Esophagus (tissue), 2 donors: Measurements from ENCODE around the gene PPP2R2C. TPM values are rescaled to one million over a fixed set of nuclear protein-coding genes. Genes with fewer than 3 reads are reported as not detected.
A peak's percentile ranks its signal among the peaks of the same experiment; 100 is the strongest.

Source experiments
- H3K27ac ChIP-seq, 2 donors: one replicate each; pipeline ENCODE4 v1.5.1; 2013; ENCODE audit warnings: low read depth in 2 of 2, mild to moderate bottlenecking in 2 of 2, inconsistent platforms in 1 of 2, low read length in 1 of 2, moderate library complexity in 1 of 2
- H3K27me3 ChIP-seq, 2 donors: one replicate each; pipeline ENCODE4 v1.6.1; 2013; ENCODE audit warnings: low read length in 2 of 2, control low read depth in 1 of 2, mild to moderate bottlenecking in 1 of 2; ENCODE audit not compliant: insufficient read depth in 2 of 2, control insufficient read depth in 1 of 2
- H3K36me3 ChIP-seq, 2 donors: one replicate each; pipeline ENCODE4 v1.6.1; 2013; ENCODE audit warnings: low read length in 1 of 2; ENCODE audit not compliant: control insufficient read depth in 2 of 2, insufficient read depth in 2 of 2
- H3K4me1 ChIP-seq, 2 donors: one replicate each; pipeline ENCODE4 v1.6.1; 2013; ENCODE audit warnings: low read length in 1 of 2; ENCODE audit not compliant: control insufficient read depth in 2 of 2, insufficient read depth in 2 of 2
- H3K4me3 ChIP-seq, 2 donors: one replicate each; pipeline ENCODE4 v1.5.1; 2013; ENCODE audit warnings: low read length in 2 of 2, mild to moderate bottlenecking in 2 of 2, low read depth in 1 of 2, moderate library complexity in 1 of 2
- H3K9me3 ChIP-seq, 2 donors: one replicate each; pipeline ENCODE4 v1.6.1; 2013; ENCODE audit warnings: mild to moderate bottlenecking in 2 of 2, low read depth in 1 of 2, low read length in 1 of 2, moderate library complexity in 1 of 2; ENCODE audit not compliant: control insufficient read depth in 2 of 2, insufficient read depth in 1 of 2
- WGBS, 2 donors: extraction: QIAGEN DNeasy Blood & Tissue Kit; methylation state at CpG; one replicate each; pipeline ENCODE4 v1.1.7; 2013; 5-methylcytosine and 5-hydroxymethylcytosine counted together
- polyA plus RNA-seq, 2 donors: library from polyadenylated mRNA; stranded (reverse); fragments of 200-250 nt; gene quantifications; one replicate each; pipeline ENCODE4 v1.2.3, GENCODE V29; 2013
- donor health status: healthy with polysubstance abuse.
- donor health status: Bipolar disorder and iron deficiency.

Gene PPP2R2C
- polyA plus RNA-seq, 2 donors: 23.2 to 26.7 TPM

- 85 to 88% methylated on average over 6 of the region's 6 CpGs for WGBS, 2 donors
- no peak overlapping the region for H3K27ac ChIP-seq
- peaks cover 4 to 15% of the 10 kb centered on the region in 2 donors for H3K36me3 ChIP-seq
- H3K9me3 ChIP-seq: peaks cover 3 to 6% of the 10 kb centered on the region in 2 donors
- H3K4me3 ChIP-seq: no peak overlapping the region
- H3K27me3 ChIP-seq: no peaks in the 10 kb centered on the region
- peaks cover 0 to 3% of the 10 kb centered on the region in 2 donors for H3K4me1 ChIP-seq
Measured at GRCh38 chr4:6320663-6321062, 151.8 kb downstream of the PPP2R2C start.

- Histone ChIP-seq H3K4me3 (no peak overlapping the region), H3K9me3 (peaks cover 3 to 6% of the 10 kb centered on the region in 2 donors), H3K27me3 (no peaks in the 10 kb centered on the region), H3K4me1 (no peaks in the 10 kb centered on the region), H3K36me3 (peaks cover 4 to 15% of the 10 kb centered on the region in 2 donors), H3K27ac (no peak overlapping the region)
- 83 to 87% methylated on average over 11 to 12 of the region's 12 CpGs for WGBS, 2 donors
Measured at GRCh38 chr4:6319530-6320150, 152.8 kb downstream of the PPP2R2C start.

- WGBS, 2 donors: 79 to 87% methylated on average over 10 to 12 of the region's 12 CpGs
- H3K36me3 ChIP-seq: peaks cover 4 to 13% of the 10 kb centered on the region in 2 donors
- H3K27me3 ChIP-seq: no peaks in the 10 kb centered on the region
- no peak overlapping the region for H3K4me3 ChIP-seq
- H3K9me3 ChIP-seq: peaks cover 3 to 6% of the 10 kb centered on the region in 2 donors
- H3K4me1 ChIP-seq: peaks cover 0 to 6% of the 10 kb centered on the region in 2 donors
- no peak overlapping the region for H3K27ac ChIP-seq
Measured at GRCh38 chr4:6318206-6318605, 154.2 kb downstream of the PPP2R2C start.

- no peak overlapping the region for H3K4me3 ChIP-seq
- peaks cover 0 to 3% of the 10 kb centered on the region in 2 donors for H3K9me3 ChIP-seq
- WGBS, 2 donors: 68 to 72% methylated on average over 6 of the region's 6 CpGs
- H3K4me1 ChIP-seq: peaks cover 0 to 6% of the 10 kb centered on the region in 2 donors
- peaks cover 4 to 5% of the 10 kb centered on the region in 2 donors for H3K36me3 ChIP-seq
- H3K27me3 ChIP-seq: no peaks in the 10 kb centered on the region
- H3K27ac ChIP-seq: no peak overlapping the region
Measured at GRCh38 chr4:6316461-6317003, 155.9 kb downstream of the PPP2R2C start.

- no peak overlapping the region for H3K27ac ChIP-seq
- no peaks in the 10 kb centered on the region for H3K9me3 ChIP-seq
- H3K36me3 ChIP-seq: no peaks in the 10 kb centered on the region
- H3K4me3 ChIP-seq: no peak overlapping the region
- H3K4me1 ChIP-seq: peaks cover 0 to 8% of the 10 kb centered on the region in 2 donors
- 72 to 77% methylated on average over 6 of the region's 6 CpGs for WGBS, 2 donors
- H3K27me3 ChIP-seq: peaks cover 0 to 4% of the 10 kb centered on the region in 2 donors
Measured at GRCh38 chr4:6313216-6313615, 159.2 kb downstream of the PPP2R2C start.

- H3K27ac ChIP-seq: no peak overlapping the region
- 87% methylated on average over 7 of the region's 7 CpGs for WGBS, 2 donors
- H3K4me3 ChIP-seq: no peak overlapping the region
Measured at GRCh38 chr4:6309777-6310176, 162.6 kb downstream of the PPP2R2C start.

GRCh38 chr4:6308899-6309643, 163.3 kb downstream of the PPP2R2C start:
- 6 to 9% methylated on average over 61 to 65 of the region's 65 CpGs for WGBS, 2 donors
- Histone ChIP-seq H3K27me3 (peaks cover 0 to 4% of the 10 kb centered on the region in 2 donors), H3K4me1 (peaks cover 0 to 5% of the 10 kb centered on the region in 2 donors), H3K36me3 (peaks cover 0 to 4% of the 10 kb centered on the region in 2 donors), H3K4me3 (peak overlapping the region; percentile 18 to 40), H3K27ac (no peak overlapping the region), H3K9me3 (no peaks in the 10 kb centered on the region)

More at GRCh38 chr4:6309777-6310176, 162.6 kb downstream of the PPP2R2C start:
- Histone ChIP-seq H3K36me3 (no peaks in the 10 kb centered on the region), H3K9me3 (no peaks in the 10 kb centered on the region), H3K4me1 (peaks cover 0 to 8% of the 10 kb centered on the region in 2 donors), H3K27me3 (peaks cover 0 to 4% of the 10 kb centered on the region in 2 donors)

GRCh38 chr4:6307891-6308290, 164.5 kb downstream of the PPP2R2C start:
- Histone ChIP-seq H3K27ac (no peak overlapping the region), H3K9me3 (no peaks in the 10 kb centered on the region), H3K4me3 (no peak overlapping the region), H3K36me3 (peaks cover 0 to 10% of the 10 kb centered on the region in 2 donors), H3K27me3 (peaks cover 0 to 4% of the 10 kb centered on the region in 2 donors), H3K4me1 (peaks cover 0 to 2% of the 10 kb centered on the region in 2 donors)
- 73 to 80% methylated on average over 8 of the region's 8 CpGs for WGBS, 2 donors

GRCh38 chr4:6307230-6307629, 165.2 kb downstream of the PPP2R2C start:
- H3K36me3 ChIP-seq: peaks cover 0 to 14% of the 10 kb centered on the region in 2 donors
- no peak overlapping the region for H3K4me3 ChIP-seq
- H3K27ac ChIP-seq: no peak overlapping the region
- H3K4me1 ChIP-seq: peaks cover 0 to 2% of the 10 kb centered on the region in 2 donors
- no peaks in the 10 kb centered on the region for H3K9me3 ChIP-seq
- WGBS, 2 donors: 80 to 81% methylated on average over 12 of the region's 12 CpGs
- peaks cover 0 to 4% of the 10 kb centered on the region in 2 donors for H3K27me3 ChIP-seq
